Measurements from ENCODE around the gene CAMTA1. TPM values are rescaled to one million over a fixed set of nuclear protein-coding genes. Genes with fewer than 3 reads are reported as not detected.

CAMTA1 gene
- polyA plus RNA-seq, 1 donor (not counting 4 experiments of a cell fraction or from before 2014, with no cell fraction given), result 51.4 TPM

- H3K27me3 ChIP-seq (ENCODE audit: control insufficient read depth, extremely low read depth, insufficient read depth, low read length), result no peaks in the 10 kb centered on the region
- no peak overlapping the region for H3K9ac ChIP-seq (ENCODE audit: control insufficient read depth, extremely low read depth, insufficient read depth, low read length)
- no peak for DNase-seq (ENCODE audit: low read depth, low spot score)
- no peaks in the 10 kb centered on the region for H3K79me2 ChIP-seq (ENCODE audit: control insufficient read depth, insufficient read depth, low read length)
- TF ChIP-seq CTCF (optimal IDR thresholded peaks at IDR 0.05 in 1 of 3, IDR thresholded peaks at IDR 0.05 in 1 of 3, conservative IDR thresholded peaks at IDR 0.05 in 1 of 3; ENCODE audit: extremely low read depth in 1 of 3, insufficient read depth in 2 of 3, low read length in 3 of 3) (no peak), EZH2 (IDR thresholded peaks at IDR 0.05; ENCODE audit: low read length) (no peak)
- dilution Hi-C loops (cut with MboI; ENCODE audit: extremely low pct_ligation_motif_present, low sequenced_read_pairs), result no loop called here
- no peaks in the 10 kb centered on the region for H3K36me3 ChIP-seq (ENCODE audit: control insufficient read depth in 2 of 2, extremely low read depth in 1 of 2, insufficient read depth in 2 of 2, low read length in 2 of 2)
- no peak overlapping the region for H3K4me2 ChIP-seq (ENCODE audit: control insufficient read depth, extremely low read depth, insufficient read depth, low read depth, low read length)
- no peak for FAIRE-seq
- H3K9me1 ChIP-seq (ENCODE audit: control insufficient read depth, extremely low read depth, insufficient read depth, low read length), result no peaks in the 10 kb centered on the region
- peaks cover 9% of the 10 kb centered on the region for H3K4me1 ChIP-seq (ENCODE audit: control insufficient read depth, extremely low read depth, insufficient read depth, low read length)
- no peak overlapping the region for H3K27ac ChIP-seq (ENCODE audit: control insufficient read depth, insufficient read depth, low read length)
- no peak overlapping the region for H2AFZ ChIP-seq (ENCODE audit: control insufficient read depth, low read length)
- H3K4me3 ChIP-seq (ENCODE audit: control insufficient read depth in 2 of 3, extremely low read depth in 1 of 3, insufficient read depth in 2 of 3, low read depth in 1 of 3, low read length in 3 of 3), result no peak overlapping the region
- no peaks in the 10 kb centered on the region for H3K9me3 ChIP-seq (ENCODE audit: control insufficient read depth, low read depth, low read length)
- no peaks in the 10 kb centered on the region for H4K20me1 ChIP-seq (ENCODE audit: control insufficient read depth, extremely low read depth, insufficient read depth, low read length)
These were observed 621.6 kb downstream of the CAMTA1 start for GRCh38 chr1:7406641-7407543.

- no peak for TF ChIP-seq EZH2 (IDR thresholded peaks at IDR 0.05; ENCODE audit: low read length)
- TF ChIP-seq CTCF (optimal IDR thresholded peaks at IDR 0.05 in 1 of 3, IDR thresholded peaks at IDR 0.05 in 1 of 3, conservative IDR thresholded peaks at IDR 0.05 in 1 of 3; ENCODE audit: extremely low read depth in 1 of 3, insufficient read depth in 2 of 3, low read length in 3 of 3), result no peak
- DNase-seq (ENCODE audit: low read depth, low spot score) (no peak), FAIRE-seq (no peak)
These were observed 622.3 kb downstream of the CAMTA1 start for GRCh38 chr1:7407544-7407895.

More at GRCh38 chr1:7407544-7407895, 622.3 kb downstream of the CAMTA1 start:
- no peak overlapping the region for H3K27ac ChIP-seq (ENCODE audit: control insufficient read depth, insufficient read depth, low read length)
- no peaks in the 10 kb centered on the region for H3K36me3 ChIP-seq (ENCODE audit: control insufficient read depth in 2 of 2, extremely low read depth in 1 of 2, insufficient read depth in 2 of 2, low read length in 2 of 2)
- no peak overlapping the region for H3K4me2 ChIP-seq (ENCODE audit: control insufficient read depth, extremely low read depth, insufficient read depth, low read depth, low read length)
- no peak overlapping the region for H3K9ac ChIP-seq (ENCODE audit: control insufficient read depth, extremely low read depth, insufficient read depth, low read length)
- H3K79me2 ChIP-seq (ENCODE audit: control insufficient read depth, insufficient read depth, low read length), result no peaks in the 10 kb centered on the region
- H3K4me3 ChIP-seq (ENCODE audit: control insufficient read depth in 2 of 3, extremely low read depth in 1 of 3, insufficient read depth in 2 of 3, low read depth in 1 of 3, low read length in 3 of 3), result no peak overlapping the region
- no peaks in the 10 kb centered on the region for H3K9me3 ChIP-seq (ENCODE audit: control insufficient read depth, low read depth, low read length)
- dilution Hi-C loops (cut with MboI; ENCODE audit: extremely low pct_ligation_motif_present, low sequenced_read_pairs), result no loop called here
- no peaks in the 10 kb centered on the region for H3K9me1 ChIP-seq (ENCODE audit: control insufficient read depth, extremely low read depth, insufficient read depth, low read length)
- no peaks in the 10 kb centered on the region for H3K27me3 ChIP-seq (ENCODE audit: control insufficient read depth, extremely low read depth, insufficient read depth, low read length)
- peaks cover 3% of the 10 kb centered on the region for H3K4me1 ChIP-seq (ENCODE audit: control insufficient read depth, extremely low read depth, insufficient read depth, low read length)
- H4K20me1 ChIP-seq (ENCODE audit: control insufficient read depth, extremely low read depth, insufficient read depth, low read length), result no peaks in the 10 kb centered on the region
- H2AFZ ChIP-seq (ENCODE audit: control insufficient read depth, low read length), result no peak overlapping the region

All from keratinocyte (primary cell).